B cell (primary cell): Measurements from ENCODE around the gene PTPRO. TPM values are rescaled to one million over a fixed set of nuclear protein-coding genes. Genes with fewer than 3 reads are reported as not detected.

Experiments
- ATAC-seq: fragments of 200-7000 bp; cut with Tn5 transposase; one replicate; pipeline ENCODE4 v1.10.0; 2021; ENCODE audit warnings: low read depth, mild to moderate bottlenecking, moderate number of reproducible peaks, moderate library complexity
- CTCF ChIA-PET: fragments of 350-600 bp; sonication (Branson Sonifier 250); formaldehyde crosslinking; loops from one replicate; lab custom pipeline; 2021; ENCODE audit warnings: antibody characterized with exemption, inconsistent platforms; lab: Charles Lee
- POLR2A ChIA-PET: fragments of 350-600 bp; sonication (Branson Sonifier 250); formaldehyde crosslinking; loops from one replicate; lab custom pipeline; 2021; ENCODE audit warnings: antibody characterized with exemption; lab: Charles Lee
- DNase-seq: peaks from one replicate; pipeline ENCODE4 v3.0.0; 2013
- H2AFZ ChIP-seq: 2 replicates; pipeline ENCODE4 v1.6.1; 2012; ENCODE audit warnings: mild to moderate bottlenecking, low read depth, low read length; ENCODE audit not compliant: insufficient read depth, poor library complexity, severe bottlenecking
- H3K27ac ChIP-seq, 2 donors: 1 replicate in 1 of 2; 2 replicates in 1 of 2; pipeline ENCODE4 v1.5.1; 2012 to 2013; ENCODE audit warnings: low read length in 2 of 2, mild to moderate bottlenecking in 2 of 2, moderate library complexity in 1 of 2
- H3K27me3 ChIP-seq, 4 experiments: fragments of 200-600 bp in 1 of 4; sonication (generic) in 1 of 4; replicated peaks in 1 of 4; 1 replicate in 2 of 4; 2 replicates in 2 of 4; pipeline versions ENCODE4 v1.6.1 to v1.7.0; 2013 to 2016; ENCODE audit warnings: low read length in 3 of 4, mild to moderate bottlenecking in 2 of 4, mixed read lengths in 1 of 4, moderate library complexity in 1 of 4; ENCODE audit not compliant: insufficient read depth in 4 of 4, control insufficient read depth in 3 of 4; ENCODE audit errors: control extremely low read depth in 1 of 4
- H3K36me3 ChIP-seq, 2 experiments: replicated peaks in 1 of 2; 1 replicate in 1 of 2; 2 replicates in 1 of 2; pipeline versions ENCODE4 v1.6.1 to v1.7.1; 2013; ENCODE audit warnings: low read length in 1 of 2; ENCODE audit not compliant: insufficient read depth in 2 of 2, control insufficient read depth in 1 of 2; ENCODE audit errors: control extremely low read depth in 1 of 2, extremely low read depth in 1 of 2
- H3K4me1 ChIP-seq, 2 donors: fragments of 200-600 bp in 1 of 2; sonication (generic) in 1 of 2; 1 replicate in 1 of 2; 2 replicates in 1 of 2; pipeline versions ENCODE4 v1.5.1 to v1.6.1; 2013 to 2017; ENCODE audit warnings: low read length in 2 of 2; ENCODE audit not compliant: control insufficient read depth in 2 of 2, insufficient read depth in 2 of 2
- H3K4me2 ChIP-seq: replicated peaks from 2 replicates; pipeline ENCODE3; 2012; ENCODE audit warnings: mild to moderate bottlenecking, low read depth, low read length; ENCODE audit not compliant: poor library complexity, severe bottlenecking
- H3K4me3 ChIP-seq, 5 experiments: fragments of 200-600 bp in 1 of 5; sonication (generic) in 1 of 5; 1 replicate in 3 of 5; 2 replicates in 2 of 5; pipeline versions ENCODE4 v1.5.1 to v1.7.0; 2011 to 2016; ENCODE audit warnings: low read length in 4 of 5, mild to moderate bottlenecking in 4 of 5, low read depth in 2 of 5, control low read depth in 1 of 5, moderate library complexity in 1 of 5; ENCODE audit not compliant: insufficient read depth in 1 of 5; ENCODE audit errors: control extremely low read depth in 1 of 5, extremely low read depth in 1 of 5
- H3K79me2 ChIP-seq: fragments of 200-600 bp; sonication (generic); one replicate; pipeline ENCODE4 v1.6.0; 2016; ENCODE audit warnings: low read length; ENCODE audit not compliant: control insufficient read depth, insufficient read depth
- H3K9ac ChIP-seq: fragments of 200-600 bp; sonication (generic); 2 replicates; pipeline ENCODE4 v1.6.1; 2017; ENCODE audit warnings: mild to moderate bottlenecking, low read length, moderate library complexity
- H3K9me3 ChIP-seq, 3 donors: one replicate each; pipeline versions ENCODE4 v1.6.1 to v1.7.1; 2013; ENCODE audit warnings: low read length in 2 of 3; ENCODE audit not compliant: control insufficient read depth in 2 of 3, insufficient read depth in 1 of 3; ENCODE audit errors: control extremely low read depth in 1 of 3
- H4K20me1 ChIP-seq: 2 replicates; pipeline ENCODE4 v1.6.0; 2012; ENCODE audit warnings: mild to moderate bottlenecking, low read length; ENCODE audit not compliant: insufficient read depth, control insufficient read depth, poor library complexity, severe bottlenecking
- H3K27ac Mint-ChIP-seq: one replicate; pipeline ENCODE4 v1.8.0; 2021; ENCODE audit warnings: mixed read lengths
- H3K27me3 Mint-ChIP-seq: one replicate; pipeline ENCODE4 v1.8.0; 2021; ENCODE audit warnings: mixed read lengths
- H3K4me1 Mint-ChIP-seq: one replicate; pipeline ENCODE4 v1.8.0; 2021; ENCODE audit warnings: mixed read lengths
- H3K4me3 Mint-ChIP-seq: one replicate; pipeline ENCODE4 v1.8.0; 2021; ENCODE audit warnings: mixed read lengths
- H3K9me3 Mint-ChIP-seq: one replicate; pipeline ENCODE4 v1.8.0; 2022; ENCODE audit warnings: mixed read lengths; ENCODE audit not compliant: insufficient read depth
- EZH2 ChIP-seq: IDR thresholded peaks from 2 replicates; pipeline ENCODE4 v1.6.1; 2012; ENCODE audit warnings: borderline replicate concordance, low read depth, mild to moderate bottlenecking, moderate library complexity, low read length; ENCODE audit not compliant: insufficient read depth, poor library complexity, severe bottlenecking
- WGBS: methylation state at CpG from one replicate; pipeline ENCODE4 v1.1.5; 2013; ENCODE audit warnings: missing lambda C conversion rate; ENCODE audit not compliant: insufficient coverage; 5-methylcytosine and 5-hydroxymethylcytosine counted together
- intact Hi-C: fragments of 100-400 bp; cut with micrococcal nuclease; formaldehyde crosslinking; loops from one replicate; pipeline ENCODE4 v1.10.0; 2022
- polyA plus RNA-seq: library from polyadenylated mRNA; depleted of rRNA; stranded (reverse); fragments of >200 nt; gene quantifications from 2 replicates; pipeline ENCODE4 v1.2.3, GENCODE V29; 2012
- total RNA-seq, 2 donors: library from RNA; stranded (reverse); fragments of 120-200 nt in 1 of 2; gene quantifications; 1 replicate in 1 of 2; 2 replicates in 1 of 2; pipeline versions ENCODE4 v1.2.3 to v1.2.4, GENCODE V29; 2013 to 2022
- TF ChIP-seq, protein P1 (sequence below): fragments of 200-600 bp; IDR thresholded peaks from one replicate; pipeline ENCODE4 v1.8.0; 2022; ENCODE audit warnings: antibody characterized with exemption, mild to moderate bottlenecking

PTPRO gene
- total and polyA plus RNA-seq, 2 donors (not counting 1 experiment from before 2014, with no cell fraction given): 23.1 to 23.6 TPM

DNA sequence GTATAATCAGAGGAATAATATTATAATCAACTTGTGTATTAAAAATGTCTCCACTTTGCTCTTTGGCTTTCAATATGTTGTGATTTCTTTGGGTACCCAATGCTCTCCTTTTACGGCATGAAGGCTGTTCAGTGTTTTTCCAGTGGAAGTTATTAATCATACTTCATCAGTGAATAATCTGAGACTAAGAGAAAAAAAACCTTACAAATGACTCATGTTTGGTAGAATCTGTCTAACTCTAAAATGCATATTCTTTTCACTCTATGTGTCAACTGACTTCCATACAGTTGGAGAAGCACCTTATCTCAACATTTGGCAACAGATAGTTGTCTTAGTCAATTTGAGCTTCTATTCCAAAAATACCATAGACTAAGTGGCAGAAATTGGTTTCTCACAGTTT is 82.2 kb downstream of the PTPRO start:
- no peaks in the 10 kb centered on the region for H3K4me1 Mint-ChIP-seq
- Histone ChIP-seq H3K9me3 (no peaks in the 10 kb centered on the region), H3K36me3 (no peaks in the 10 kb centered on the region), H3K27ac (no peak overlapping the region), H2AFZ (no peak overlapping the region), H3K4me2 (no peak overlapping the region), H3K4me1 (no peaks in the 10 kb centered on the region), H4K20me1 (no peaks in the 10 kb centered on the region), H3K79me2 (no peaks in the 10 kb centered on the region), H3K27me3 (no peaks in the 10 kb centered on the region), H3K9ac (no peak overlapping the region), H3K4me3 (no peak overlapping the region)
- H3K27me3 Mint-ChIP-seq: no peaks in the 10 kb centered on the region
- no peak for DNase-seq
- intact Hi-C loops: no loop called here
- no CpG with 5 or more reads among the region's 1 CpG for WGBS
- no peak overlapping the region for H3K27ac Mint-ChIP-seq
- no peaks in the 10 kb centered on the region for H3K9me3 Mint-ChIP-seq
- no peak overlapping the region for H3K4me3 Mint-ChIP-seq
- ATAC-seq: no peak
- no peak for TF ChIP-seq EZH2
- TF ChIP-seq, protein P1, sequence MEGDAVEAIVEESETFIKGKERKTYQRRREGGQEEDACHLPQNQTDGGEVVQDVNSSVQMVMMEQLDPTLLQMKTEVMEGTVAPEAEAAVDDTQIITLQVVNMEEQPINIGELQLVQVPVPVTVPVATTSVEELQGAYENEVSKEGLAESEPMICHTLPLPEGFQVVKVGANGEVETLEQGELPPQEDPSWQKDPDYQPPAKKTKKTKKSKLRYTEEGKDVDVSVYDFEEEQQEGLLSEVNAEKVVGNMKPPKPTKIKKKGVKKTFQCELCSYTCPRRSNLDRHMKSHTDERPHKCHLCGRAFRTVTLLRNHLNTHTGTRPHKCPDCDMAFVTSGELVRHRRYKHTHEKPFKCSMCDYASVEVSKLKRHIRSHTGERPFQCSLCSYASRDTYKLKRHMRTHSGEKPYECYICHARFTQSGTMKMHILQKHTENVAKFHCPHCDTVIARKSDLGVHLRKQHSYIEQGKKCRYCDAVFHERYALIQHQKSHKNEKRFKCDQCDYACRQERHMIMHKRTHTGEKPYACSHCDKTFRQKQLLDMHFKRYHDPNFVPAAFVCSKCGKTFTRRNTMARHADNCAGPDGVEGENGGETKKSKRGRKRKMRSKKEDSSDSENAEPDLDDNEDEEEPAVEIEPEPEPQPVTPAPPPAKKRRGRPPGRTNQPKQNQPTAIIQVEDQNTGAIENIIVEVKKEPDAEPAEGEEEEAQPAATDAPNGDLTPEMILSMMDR: no peak
- ChIA-PET CTCF (interaction anchor here (0.6 kb wide), 1 partner anchor 12 kb away, joined by 3 read pairs; no protein-coding TSS in a partner anchor), POLR2A (no interaction called here)

DNA sequence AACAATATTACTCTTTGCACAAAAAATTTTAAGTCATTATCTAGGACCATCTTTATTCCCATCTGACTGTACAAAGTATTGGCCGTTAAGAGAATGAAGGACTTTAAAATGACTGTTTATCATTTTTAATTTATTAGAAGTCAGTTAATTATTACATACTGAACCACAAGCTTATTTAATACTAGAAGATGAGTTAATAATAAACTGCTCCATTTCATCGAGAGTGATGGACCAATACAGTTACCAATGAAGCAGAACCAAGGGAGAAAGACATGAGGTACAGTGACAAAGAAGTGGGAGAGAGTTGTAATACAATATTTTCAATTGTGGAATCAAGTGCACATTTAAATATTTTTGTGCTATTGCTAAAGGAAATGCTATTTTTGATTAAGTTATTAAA is 83.3 kb downstream of the PTPRO start:
- H3K9me3 Mint-ChIP-seq: no peaks in the 10 kb centered on the region
- no peaks in the 10 kb centered on the region for H3K4me1 Mint-ChIP-seq
- no peak overlapping the region for H3K4me3 Mint-ChIP-seq
- no peaks in the 10 kb centered on the region for H4K20me1 ChIP-seq
- DNase-seq (no peak), ATAC-seq (no peak)
- no peak overlapping the region for H3K4me2 ChIP-seq
- H3K4me3 ChIP-seq: no peak overlapping the region
- H3K27me3 Mint-ChIP-seq: no peaks in the 10 kb centered on the region
- H3K27me3 ChIP-seq: no peaks in the 10 kb centered on the region
- intact Hi-C loops: no loop called here
- no peaks in the 10 kb centered on the region for H3K9me3 ChIP-seq
- no peaks in the 10 kb centered on the region for H3K4me1 ChIP-seq
- H3K27ac Mint-ChIP-seq: no peak overlapping the region
- H3K79me2 ChIP-seq: no peaks in the 10 kb centered on the region
- WGBS: no CpG with 5 or more reads among the region's 2 CpGs
- TF ChIP-seq, protein P1: no peak
- TF ChIP-seq EZH2: no peak
- no peaks in the 10 kb centered on the region for H3K36me3 ChIP-seq
- ChIA-PET CTCF (no interaction called here), POLR2A (no interaction called here)
- no peak overlapping the region for H3K27ac ChIP-seq
- no peak overlapping the region for H3K9ac ChIP-seq
- no peak overlapping the region for H2AFZ ChIP-seq
